D721Med (cell line): ENCODE results near the gene ITPR2.
"Not testable (repeated sequence)": the region's sequence is repeated elsewhere in the genome, so short reads cannot be mapped to it uniquely, and the experiment has no call there.

ENCODE experiments used
- DNase-seq: peaks from one replicate; pipeline ENCODE4 v3.0.0; 2011; ENCODE audit warnings: low spot score; ENCODE audit not compliant: insufficient read length
- FAIRE-seq: peaks from 2 replicates; lab custom pipeline; 2011; peaks lifted over from hg19 to GRCh38; lab: Jason Lieb, UNC
- TF ChIP-seq, protein P1 (sequence below): IDR thresholded peaks from 2 replicates; pipeline ENCODE4 v1.5.1; 2012; ENCODE audit warnings: mild to moderate bottlenecking, control low read depth; ENCODE audit not compliant: insufficient read depth; ENCODE audit errors: missing control alignments

ITPR2 gene

DNA sequence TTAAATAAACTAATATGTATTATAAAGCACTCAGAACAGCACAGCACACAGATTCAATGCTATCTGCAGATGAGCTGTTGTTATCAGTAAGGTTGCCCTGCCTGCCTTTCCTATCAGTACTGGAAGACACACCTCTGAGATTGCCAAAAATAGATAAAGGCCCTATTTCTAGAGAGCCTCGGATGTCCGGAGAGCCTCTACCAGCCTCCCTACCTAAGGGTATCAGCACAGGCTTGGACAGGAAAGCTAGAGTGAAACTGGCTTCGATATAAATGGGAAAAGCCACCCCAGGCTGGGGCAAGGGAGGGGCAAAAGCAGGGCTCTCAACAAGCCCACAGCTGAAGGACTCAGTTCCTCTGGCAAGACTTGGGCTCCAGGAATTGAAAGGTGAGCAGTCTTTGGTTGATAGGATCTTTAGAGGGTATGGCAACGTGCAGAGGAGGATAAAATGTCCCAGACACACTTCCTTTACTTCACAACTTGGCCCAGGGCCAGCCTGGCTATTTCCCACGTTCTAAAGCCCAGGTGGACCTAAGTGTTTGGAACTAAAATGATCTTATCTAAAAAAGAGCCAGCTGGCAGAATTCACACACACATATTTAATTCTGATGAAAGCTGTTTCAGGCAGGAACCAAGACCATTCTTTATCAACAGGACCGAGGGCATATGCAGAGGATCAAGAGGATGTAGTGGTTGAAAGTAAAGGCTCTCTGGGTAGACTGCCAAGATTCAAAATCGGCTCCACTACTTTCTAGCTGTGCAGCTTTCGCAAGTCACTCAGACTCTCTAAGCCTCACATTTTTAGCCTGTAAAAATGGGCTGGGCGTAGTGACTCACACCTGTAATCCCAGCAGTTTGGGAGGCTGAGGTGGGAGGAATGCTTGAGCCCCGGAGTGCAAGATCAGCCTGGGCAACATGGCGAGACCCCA lies 37.8 kb upstream of the ITPR2 start:
- FAIRE-seq (no peak), DNase-seq (no peak)
- TF ChIP-seq, protein P1, sequence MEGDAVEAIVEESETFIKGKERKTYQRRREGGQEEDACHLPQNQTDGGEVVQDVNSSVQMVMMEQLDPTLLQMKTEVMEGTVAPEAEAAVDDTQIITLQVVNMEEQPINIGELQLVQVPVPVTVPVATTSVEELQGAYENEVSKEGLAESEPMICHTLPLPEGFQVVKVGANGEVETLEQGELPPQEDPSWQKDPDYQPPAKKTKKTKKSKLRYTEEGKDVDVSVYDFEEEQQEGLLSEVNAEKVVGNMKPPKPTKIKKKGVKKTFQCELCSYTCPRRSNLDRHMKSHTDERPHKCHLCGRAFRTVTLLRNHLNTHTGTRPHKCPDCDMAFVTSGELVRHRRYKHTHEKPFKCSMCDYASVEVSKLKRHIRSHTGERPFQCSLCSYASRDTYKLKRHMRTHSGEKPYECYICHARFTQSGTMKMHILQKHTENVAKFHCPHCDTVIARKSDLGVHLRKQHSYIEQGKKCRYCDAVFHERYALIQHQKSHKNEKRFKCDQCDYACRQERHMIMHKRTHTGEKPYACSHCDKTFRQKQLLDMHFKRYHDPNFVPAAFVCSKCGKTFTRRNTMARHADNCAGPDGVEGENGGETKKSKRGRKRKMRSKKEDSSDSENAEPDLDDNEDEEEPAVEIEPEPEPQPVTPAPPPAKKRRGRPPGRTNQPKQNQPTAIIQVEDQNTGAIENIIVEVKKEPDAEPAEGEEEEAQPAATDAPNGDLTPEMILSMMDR: no peak

DNA sequence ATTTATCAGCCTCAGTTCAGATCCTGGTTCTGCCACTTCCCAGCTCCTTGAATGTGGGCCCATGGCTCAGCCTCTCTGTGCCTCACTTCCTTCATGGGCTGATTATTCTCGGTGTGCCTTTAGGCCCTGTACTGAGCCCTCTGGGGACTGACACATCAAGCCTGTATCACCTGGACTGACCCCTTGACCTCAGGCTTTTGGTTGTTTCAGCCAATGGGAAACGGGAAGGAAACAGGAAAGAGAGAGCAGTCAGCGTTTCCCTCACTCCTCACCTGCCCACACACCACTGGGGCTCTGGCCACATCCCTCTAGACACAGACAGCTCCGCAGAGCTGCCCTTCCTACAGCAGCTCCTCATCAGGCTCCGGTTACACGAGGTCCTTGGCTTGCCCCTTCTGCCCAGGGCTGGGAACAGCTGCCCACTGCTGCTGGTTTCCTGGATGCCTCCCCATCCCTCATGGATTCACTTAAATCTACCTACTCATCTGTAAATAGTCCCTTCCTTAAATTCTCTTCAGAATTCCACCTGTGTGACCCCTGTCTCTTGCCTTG lies 37.0 kb upstream of the ITPR2 start:
- no peak for FAIRE-seq

DNA sequence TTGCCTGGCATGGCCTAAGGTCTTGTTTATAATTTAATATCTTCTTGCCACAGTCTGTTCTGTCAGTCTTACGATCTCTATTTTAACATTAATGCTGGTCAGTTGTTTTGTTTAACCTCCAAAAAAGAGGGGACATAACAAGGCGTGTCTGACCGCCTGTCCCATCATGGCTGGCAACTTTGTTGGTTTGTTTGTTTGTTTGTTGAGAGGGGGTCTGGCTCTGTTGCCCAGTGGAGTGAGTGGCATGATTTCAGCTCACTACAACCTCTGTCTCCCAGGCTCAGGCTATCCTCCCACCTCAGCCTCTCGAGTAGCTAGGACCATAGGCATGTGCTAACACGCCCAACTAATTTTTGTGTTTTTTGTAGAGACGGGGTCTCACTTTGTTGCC lies 36.1 kb upstream of the ITPR2 start:
- FAIRE-seq (no peak), DNase-seq (no peak)
- TF ChIP-seq, protein P1: no peak

More for the DNA sequence above, 37.0 kb upstream of the ITPR2 start:
- TF ChIP-seq, protein P1: no peak
- DNase-seq: no peak

GRCh38 chr12:26868447-26869103 lies 35.6 kb upstream of the ITPR2 start:
- TF ChIP-seq, protein P1: no peak
- DNase-seq (no peak), FAIRE-seq (no peak)

- FAIRE-seq: no peak
- TF ChIP-seq, protein P1: no peak
- DNase-seq: no peak
These were observed 34.1 kb upstream of the ITPR2 start for GRCh38 chr12:26867080-26867479.

DNA sequence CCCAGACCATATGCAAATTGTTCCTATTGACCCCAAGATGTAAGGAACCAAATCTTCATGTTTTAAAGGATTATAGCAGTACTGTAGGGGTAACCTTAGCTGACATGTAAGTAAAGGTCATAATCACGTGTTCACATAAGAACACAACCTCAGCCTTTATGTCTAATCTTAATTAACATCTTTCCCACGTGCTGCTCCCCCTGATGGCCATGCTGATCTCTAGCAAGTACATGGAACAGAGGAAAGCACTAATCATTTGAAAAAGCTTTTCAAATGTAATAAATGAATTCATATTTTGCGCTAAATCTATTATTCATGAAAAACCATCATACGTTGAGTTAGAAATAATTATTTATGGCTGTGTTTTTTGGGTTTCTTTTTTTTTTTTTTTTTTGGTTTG lies 30.5 kb upstream of the ITPR2 start:
- TF ChIP-seq, protein P1: peak; percentile 7
- FAIRE-seq (no peak), DNase-seq (no peak)

DNA sequence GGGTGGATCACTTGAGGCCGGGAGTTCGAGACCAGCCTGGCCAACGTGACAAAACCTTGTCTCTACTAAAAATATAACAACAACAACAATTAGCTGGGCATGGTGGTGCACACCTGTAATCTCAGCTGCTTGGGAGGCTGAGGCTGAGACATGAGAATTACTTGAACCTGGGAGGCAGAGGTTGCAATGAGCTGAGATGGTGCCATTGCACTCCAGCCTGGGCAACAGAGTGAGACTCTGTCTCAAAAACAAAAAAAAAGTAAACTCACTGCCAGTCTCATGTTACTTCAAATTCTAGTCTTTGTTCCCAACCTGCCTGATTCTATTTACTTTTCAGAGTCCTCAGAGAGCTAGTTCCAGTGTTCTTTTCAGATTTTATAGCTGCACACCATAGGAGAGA lies 29.8 kb upstream of the ITPR2 start:
- FAIRE-seq, DNase-seq: not testable (repeated sequence)
